ENCODE data around the gene TSPO.

TSPO gene

DNA sequence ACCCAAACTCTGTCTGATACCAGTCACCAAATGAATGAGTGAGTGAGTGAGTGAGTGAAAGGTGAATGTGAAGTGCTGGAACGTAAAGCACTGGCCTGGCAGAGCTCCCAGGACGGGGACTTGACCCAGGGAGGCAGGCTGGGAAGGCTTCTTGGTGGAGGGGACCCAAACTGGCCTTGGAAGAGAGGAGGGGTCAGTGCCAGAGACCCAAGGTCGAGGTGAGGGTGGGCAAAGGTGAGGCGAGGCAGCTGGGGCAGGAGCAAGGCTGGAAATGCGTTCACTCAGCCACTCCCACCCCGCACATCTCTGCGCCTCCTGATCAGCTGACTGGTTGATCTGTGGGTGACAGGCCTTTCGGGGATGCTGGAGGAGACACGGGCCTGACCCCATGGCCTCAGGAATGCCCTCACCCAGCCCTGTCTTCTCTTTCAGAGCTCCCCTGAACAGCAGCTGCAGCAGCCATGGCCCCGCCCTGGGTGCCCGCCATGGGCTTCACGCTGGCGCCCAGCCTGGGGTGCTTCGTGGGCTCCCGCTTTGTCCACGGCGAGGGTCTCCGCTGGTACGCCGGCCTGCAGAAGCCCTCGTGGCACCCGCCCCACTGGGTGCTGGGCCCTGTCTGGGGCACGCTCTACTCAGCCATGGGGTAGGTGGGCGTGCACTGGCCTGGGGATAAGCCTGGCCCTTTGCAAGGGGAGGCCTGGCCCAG is 7.6 kb downstream of the TSPO start:
- TF ChIP-seq, protein P1, sequence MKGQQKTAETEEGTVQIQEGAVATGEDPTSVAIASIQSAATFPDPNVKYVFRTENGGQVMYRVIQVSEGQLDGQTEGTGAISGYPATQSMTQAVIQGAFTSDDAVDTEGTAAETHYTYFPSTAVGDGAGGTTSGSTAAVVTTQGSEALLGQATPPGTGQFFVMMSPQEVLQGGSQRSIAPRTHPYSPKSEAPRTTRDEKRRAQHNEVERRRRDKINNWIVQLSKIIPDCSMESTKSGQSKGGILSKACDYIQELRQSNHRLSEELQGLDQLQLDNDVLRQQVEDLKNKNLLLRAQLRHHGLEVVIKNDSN (IDR thresholded peaks at IDR 0.05), result no peak
- no peak for TF ChIP-seq FOXM1 (IDR thresholded peaks at IDR 0.05; ENCODE audit: borderline replicate concordance, low read depth)
- TF ChIP-seq YY1 (IDR thresholded peaks at IDR 0.05; ENCODE audit: low read depth), result no peak
- TF ChIP-seq CEBPB (IDR thresholded peaks at IDR 0.05), result no peak
- TF ChIP-seq RAD21 (IDR thresholded peaks at IDR 0.05; ENCODE audit: low read depth), result no peak
- TF ChIP-seq ZBTB7A (IDR thresholded peaks at IDR 0.05; ENCODE audit: low read depth), result no peak
- TF ChIP-seq, protein P2, sequence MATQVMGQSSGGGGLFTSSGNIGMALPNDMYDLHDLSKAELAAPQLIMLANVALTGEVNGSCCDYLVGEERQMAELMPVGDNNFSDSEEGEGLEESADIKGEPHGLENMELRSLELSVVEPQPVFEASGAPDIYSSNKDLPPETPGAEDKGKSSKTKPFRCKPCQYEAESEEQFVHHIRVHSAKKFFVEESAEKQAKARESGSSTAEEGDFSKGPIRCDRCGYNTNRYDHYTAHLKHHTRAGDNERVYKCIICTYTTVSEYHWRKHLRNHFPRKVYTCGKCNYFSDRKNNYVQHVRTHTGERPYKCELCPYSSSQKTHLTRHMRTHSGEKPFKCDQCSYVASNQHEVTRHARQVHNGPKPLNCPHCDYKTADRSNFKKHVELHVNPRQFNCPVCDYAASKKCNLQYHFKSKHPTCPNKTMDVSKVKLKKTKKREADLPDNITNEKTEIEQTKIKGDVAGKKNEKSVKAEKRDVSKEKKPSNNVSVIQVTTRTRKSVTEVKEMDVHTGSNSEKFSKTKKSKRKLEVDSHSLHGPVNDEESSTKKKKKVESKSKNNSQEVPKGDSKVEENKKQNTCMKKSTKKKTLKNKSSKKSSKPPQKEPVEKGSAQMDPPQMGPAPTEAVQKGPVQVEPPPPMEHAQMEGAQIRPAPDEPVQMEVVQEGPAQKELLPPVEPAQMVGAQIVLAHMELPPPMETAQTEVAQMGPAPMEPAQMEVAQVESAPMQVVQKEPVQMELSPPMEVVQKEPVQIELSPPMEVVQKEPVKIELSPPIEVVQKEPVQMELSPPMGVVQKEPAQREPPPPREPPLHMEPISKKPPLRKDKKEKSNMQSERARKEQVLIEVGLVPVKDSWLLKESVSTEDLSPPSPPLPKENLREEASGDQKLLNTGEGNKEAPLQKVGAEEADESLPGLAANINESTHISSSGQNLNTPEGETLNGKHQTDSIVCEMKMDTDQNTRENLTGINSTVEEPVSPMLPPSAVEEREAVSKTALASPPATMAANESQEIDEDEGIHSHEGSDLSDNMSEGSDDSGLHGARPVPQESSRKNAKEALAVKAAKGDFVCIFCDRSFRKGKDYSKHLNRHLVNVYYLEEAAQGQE (IDR thresholded peaks at IDR 0.05; ENCODE audit: low read depth), result no peak
- no peak for TF ChIP-seq TAF1 (IDR thresholded peaks at IDR 0.05; ENCODE audit: low read depth)
- no peak for TF ChIP-seq TCF12 (IDR thresholded peaks at IDR 0.05; ENCODE audit: low read depth)
- TF ChIP-seq MAX (IDR thresholded peaks at IDR 0.05), result no peak
- TF ChIP-seq EP300 (IDR thresholded peaks at IDR 0.05; ENCODE audit: borderline replicate concordance), result no peak
- TF ChIP-seq EGR1 (IDR thresholded peaks at IDR 0.05), result no peak
- TF ChIP-seq TEAD4 (IDR thresholded peaks at IDR 0.05), result no peak
- TF ChIP-seq NFIC (IDR thresholded peaks at IDR 0.05), result no peak
- no peak for TF ChIP-seq CREB1 (IDR thresholded peaks at IDR 0.05; ENCODE audit: low read depth)

- TF ChIP-seq, protein P2 (IDR thresholded peaks at IDR 0.05; ENCODE audit: low read depth), result no peak
- TF ChIP-seq RAD21 (IDR thresholded peaks at IDR 0.05; ENCODE audit: low read depth) (peak; percentile 44), FOXM1 (IDR thresholded peaks at IDR 0.05; ENCODE audit: borderline replicate concordance, low read depth) (no peak)
These were observed 8.3 kb downstream of the TSPO start for GRCh38 chr22:43159484-43160178.

GRCh38 chr22:43160497-43161126 is 9.3 kb downstream of the TSPO start:
- TF ChIP-seq TEAD4 (IDR thresholded peaks at IDR 0.05), result no peak
- no peak for TF ChIP-seq EGR1 (IDR thresholded peaks at IDR 0.05)
- no peak for TF ChIP-seq TAF1 (IDR thresholded peaks at IDR 0.05; ENCODE audit: low read depth)
- no peak for TF ChIP-seq EP300 (IDR thresholded peaks at IDR 0.05; ENCODE audit: borderline replicate concordance)
- no peak for TF ChIP-seq MAX (IDR thresholded peaks at IDR 0.05)
- no peak for TF ChIP-seq ZBTB7A (IDR thresholded peaks at IDR 0.05; ENCODE audit: low read depth)
- TF ChIP-seq, protein P2 (IDR thresholded peaks at IDR 0.05; ENCODE audit: low read depth), result no peak
- no peak for TF ChIP-seq CEBPB (IDR thresholded peaks at IDR 0.05)
- TF ChIP-seq, protein P1 (IDR thresholded peaks at IDR 0.05), result no peak
